Measurements from ENCODE around the gene CLEC5A. TPM values are rescaled to one million over a fixed set of nuclear protein-coding genes. Genes with fewer than 3 reads are reported as not detected.

CLEC5A gene
- total and polyA plus RNA-seq, 9 of the 15 experiments (the other 6 are each of a cell fraction or from before 2014, with no cell fraction given): not detected

DNA sequence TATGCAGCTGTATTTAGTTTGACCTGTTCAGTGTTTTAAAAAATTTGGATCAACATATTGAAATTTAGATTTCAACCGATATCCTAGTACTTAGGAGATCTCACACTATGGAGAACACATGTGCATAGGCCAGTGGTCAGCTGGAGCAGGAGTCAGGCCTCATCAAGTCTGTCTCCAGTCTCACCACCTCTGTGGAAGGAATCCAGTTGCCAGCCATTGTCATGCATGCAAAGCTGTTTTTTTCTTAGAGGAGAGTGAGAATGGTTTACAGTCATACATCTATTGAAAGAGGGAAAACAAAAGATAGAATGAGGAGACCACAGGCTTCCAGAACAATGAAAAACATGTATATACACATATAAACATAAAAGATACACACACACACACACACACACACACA lies 7.6 kb upstream of the CLEC5A start (continued):
- TF ChIP-seq CHD7 (IDR thresholded peaks at IDR 0.05; ENCODE audit: low read depth, low read length) (no peak), SPI1 (IDR thresholded peaks at IDR 0.05; ENCODE audit: borderline replicate concordance, low read depth, low read length) (no peak), KLF1 (tag; IDR thresholded peaks at IDR 0.05) (no peak), TCF7L2 (IDR thresholded peaks at IDR 0.05; ENCODE audit: low read depth, low read length) (no peak), GTF2A2 (tag; IDR thresholded peaks at IDR 0.05) (no peak)
